ENCODE data around the gene CORO2B.
A peak's percentile ranks its signal among the peaks of the same experiment; 100 is the strongest.

Gene CORO2B

DNA sequence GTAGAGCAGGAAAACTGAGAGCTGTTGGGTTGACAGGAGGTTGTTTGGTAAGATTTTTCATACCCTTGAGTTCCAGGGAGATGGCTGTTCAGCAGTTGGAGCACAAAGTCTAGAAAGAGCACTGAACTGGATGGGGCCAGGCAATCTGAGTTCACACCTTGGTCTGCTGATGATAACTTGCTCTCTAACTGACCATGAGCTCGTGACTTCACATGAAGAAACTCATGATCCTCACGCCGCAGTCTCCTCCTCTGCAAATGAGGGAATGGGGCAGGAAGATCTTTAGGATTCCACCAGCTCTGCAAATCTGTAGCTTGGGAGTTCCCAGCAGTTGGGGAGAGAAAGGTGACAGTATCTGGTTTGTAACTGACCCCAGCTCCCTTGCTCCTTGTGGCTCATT lies 33.7 kb downstream of the CORO2B start:
- no peak for DNase-seq

DNA sequence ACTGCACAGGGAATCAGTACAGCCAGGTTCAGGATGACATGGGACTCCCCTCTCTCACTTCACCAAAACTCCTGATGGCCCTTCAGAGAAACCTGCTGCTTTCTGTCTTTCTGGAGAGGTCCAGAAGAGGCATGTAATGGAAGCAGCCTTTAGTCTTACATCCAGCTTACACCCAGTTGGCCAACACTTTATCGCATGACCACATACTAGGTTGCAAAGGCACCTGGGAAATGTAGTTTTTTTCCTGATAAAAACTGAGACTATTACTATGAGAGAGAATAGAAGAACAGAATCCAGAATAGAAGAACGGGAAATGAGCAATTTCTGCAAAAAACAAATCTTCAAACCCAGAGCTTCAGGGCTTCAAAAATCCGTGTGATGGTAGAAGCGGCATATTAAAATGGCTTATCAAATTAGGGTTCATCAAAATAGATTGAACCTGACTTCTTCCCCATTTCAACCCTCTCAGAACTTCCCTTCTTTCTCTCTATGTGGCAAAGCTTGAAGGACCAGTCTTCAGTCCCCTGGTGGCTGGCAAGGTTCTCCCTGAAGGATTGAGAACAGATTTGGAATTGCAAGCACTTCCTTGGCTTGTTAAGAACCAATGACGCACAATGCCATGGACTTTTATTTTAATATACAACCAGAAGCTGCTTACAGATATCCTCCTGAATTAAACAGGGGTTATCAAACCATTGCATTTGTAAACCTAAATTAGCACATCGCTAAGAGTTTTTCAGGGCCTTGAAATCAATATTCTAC lies 34.4 kb downstream of the CORO2B start:
- DNase-seq = no peak

DNA sequence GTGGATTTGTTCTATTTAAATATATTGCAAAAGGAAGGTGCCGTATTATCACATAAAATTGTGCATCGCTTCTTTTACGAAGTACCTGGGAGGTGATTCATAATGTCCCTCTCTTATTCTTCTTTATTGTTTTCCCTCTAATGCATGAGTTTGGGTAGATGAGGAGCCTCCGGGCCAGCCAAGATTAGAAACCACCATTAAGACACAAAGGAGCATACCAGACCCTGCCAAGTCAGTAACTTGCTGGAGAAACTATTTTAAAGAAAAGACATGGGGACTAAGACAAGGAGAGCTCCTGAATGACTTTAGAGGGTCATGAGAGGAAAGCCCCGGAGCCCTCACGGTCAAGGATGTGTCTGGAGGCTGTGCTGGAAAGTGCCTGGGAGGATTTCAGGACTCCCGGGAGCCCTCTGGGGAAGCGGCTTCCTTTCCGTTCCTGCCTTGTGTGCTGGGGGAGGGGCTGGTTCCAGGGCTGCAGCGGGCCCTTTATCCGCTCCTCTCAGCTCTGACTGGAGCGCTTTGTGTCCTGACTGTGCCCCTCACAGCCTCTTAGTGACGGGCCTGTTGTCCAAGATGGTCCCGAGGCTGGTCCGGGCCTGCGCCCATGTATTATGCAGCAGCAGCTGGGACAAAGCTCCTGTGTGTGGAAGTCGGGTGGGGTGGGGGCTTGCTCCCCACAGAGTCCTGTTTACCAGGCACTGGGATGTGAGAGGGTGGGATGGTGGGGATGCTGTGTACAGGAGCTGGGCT lies 35.7 kb downstream of the CORO2B start:
- no peak for DNase-seq

DNA sequence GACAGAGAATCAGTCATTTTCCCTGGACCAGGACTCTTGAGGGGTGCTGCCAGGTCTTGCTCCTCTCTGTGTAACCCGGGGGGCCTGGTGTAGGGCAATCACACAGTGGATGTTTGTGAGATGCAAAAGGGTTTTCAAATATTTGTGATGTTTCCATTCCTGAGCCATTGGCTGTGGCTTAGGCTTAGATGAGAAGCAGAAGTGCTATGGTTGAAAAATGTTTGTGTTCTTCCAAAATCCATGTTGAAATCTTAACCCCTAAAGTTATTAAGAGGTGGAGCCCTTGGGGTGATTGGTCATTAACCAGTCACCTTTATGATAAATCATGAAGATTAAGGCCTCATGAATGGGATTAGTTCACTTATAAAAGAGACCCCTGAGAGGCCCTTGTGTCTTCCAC lies 36.5 kb downstream of the CORO2B start:
- no peak for DNase-seq

DNA sequence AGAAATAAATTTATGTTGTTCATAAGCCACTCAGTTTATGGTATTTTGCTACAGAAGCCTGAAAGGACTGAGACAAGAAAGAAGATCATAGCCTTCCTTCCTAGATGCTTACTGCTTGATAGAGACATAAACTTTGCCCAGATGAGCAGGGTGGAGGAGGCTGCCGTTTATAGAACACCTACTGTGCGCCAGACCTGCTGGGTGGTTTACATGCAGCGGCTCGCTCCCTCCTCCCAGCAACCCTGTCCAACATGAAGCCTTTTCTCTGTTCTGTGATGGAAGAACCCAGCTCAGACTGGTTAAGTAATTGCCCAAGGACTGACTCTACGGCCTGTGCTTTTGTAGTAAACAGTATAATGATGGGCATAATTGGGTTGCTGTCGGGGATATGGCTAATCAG lies 37.0 kb downstream of the CORO2B start:
- DNase-seq = no peak

DNA sequence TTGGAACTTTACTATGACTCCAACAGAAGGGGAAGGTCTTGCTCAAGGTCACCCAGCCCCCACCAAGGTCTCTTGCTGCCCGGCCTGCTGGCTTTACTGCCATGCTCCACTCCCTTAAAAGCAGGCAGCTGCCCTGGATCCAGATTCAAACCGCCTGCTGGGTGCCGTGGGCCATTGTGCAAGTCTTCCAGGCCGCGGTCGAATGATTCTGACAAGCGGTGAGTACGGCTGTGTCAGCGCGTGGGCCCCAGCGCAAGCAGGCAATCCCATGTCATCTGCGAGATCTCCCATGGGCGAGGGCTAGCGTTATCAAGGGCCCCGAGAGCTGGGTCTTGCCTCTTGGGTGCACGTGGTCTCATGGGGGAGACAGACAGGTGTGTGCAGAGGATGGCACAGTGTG lies 37.6 kb downstream of the CORO2B start:
- DNase-seq = no peak

DNA sequence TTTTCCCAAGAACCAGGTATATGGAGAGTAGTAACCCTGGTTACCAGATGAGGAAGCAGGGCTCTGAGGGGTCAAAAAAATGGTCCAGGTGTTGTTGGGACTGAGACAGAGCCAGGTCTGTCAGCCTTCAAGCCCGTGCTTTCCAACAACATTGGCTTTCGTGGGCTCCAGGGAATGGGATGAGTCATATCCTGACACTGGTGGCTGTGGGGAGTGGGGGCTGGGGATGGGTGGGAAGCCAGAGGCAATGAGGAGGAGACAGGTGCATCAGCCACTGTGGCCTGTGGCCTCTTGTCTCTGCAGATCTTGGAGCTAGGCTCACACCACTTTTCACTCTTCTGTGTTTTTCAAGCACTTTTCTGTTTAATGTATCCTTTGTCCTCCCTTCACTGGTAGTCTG lies 38.2 kb downstream of the CORO2B start:
- no peak for DNase-seq

DNA sequence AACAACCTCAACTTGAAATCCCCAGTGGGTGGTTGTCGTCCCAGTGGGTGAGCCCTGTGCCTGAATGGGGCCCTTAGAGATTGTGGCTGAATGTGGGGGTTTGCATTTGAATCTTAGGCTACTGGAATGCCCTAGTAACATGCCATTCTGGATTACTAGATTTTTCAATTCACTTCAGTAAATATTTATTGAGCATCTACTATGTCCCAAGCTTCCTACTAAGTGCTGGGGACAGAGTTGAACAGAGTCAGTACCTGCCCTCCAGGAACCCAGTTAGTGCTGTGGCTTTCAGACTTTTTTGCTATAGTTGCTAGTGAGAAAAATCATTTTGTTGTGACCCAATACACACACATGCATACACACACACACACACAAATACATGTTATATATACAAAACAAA lies 39.0 kb downstream of the CORO2B start:
- DNase-seq = no peak

DNA sequence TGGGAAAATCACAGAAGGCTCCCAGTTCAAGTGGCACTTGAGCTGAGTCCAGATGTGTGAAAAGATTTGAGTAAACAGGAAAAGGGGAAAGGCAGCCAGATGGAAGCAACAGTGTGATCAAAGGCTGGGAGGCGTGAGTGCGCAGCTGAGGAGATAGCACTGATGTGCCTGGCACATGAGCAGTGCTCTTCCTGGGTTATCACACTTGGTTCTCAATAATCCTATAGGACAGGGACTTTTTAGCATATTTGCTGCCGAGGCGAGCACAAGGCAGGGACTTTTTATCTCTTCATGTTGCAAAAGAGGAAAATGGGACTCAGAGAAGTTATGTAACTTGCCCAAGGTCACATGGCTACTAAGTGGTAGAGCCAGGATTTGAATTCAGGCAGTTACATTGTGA lies 39.6 kb downstream of the CORO2B start:
- DNase-seq = no peak

DNA sequence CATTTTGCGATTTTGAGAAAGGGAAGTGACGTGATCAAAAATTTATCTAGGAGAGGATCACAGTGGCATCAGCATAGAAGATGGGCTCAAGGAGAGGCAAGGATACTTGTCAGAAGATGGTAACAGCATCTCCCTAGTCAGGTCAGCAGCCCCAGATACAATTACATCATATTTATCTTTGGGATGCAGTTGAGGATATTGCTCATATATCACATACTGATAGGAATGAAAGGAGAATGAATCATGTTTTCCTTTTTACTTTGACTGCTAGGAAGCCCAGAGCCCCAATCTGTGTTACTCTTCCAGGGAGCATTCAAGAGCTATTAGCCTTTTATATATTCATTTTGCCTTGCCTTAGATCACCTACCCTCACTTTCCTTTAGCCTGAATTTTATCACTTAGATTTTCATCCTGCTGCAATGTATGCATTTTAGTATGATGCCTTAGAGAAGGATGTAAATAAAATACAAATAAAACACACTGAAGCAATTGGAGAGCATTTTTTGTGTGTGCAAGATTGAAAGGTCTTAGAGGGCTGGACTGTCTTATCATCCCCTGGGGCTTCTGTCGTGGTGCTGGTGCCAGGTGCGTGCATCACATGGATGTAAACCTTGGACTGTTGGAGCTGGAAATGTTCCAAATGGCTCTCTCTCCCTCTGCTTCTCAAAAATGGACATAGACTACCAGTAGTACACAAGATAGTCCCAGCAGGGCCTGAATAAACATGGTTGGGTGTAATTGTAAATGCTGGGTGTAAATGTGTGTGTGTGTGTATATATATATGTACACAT lies 40.3 kb downstream of the CORO2B start:
- peak in 1 of 2 experiments; percentile 35 for DNase-seq

DNA sequence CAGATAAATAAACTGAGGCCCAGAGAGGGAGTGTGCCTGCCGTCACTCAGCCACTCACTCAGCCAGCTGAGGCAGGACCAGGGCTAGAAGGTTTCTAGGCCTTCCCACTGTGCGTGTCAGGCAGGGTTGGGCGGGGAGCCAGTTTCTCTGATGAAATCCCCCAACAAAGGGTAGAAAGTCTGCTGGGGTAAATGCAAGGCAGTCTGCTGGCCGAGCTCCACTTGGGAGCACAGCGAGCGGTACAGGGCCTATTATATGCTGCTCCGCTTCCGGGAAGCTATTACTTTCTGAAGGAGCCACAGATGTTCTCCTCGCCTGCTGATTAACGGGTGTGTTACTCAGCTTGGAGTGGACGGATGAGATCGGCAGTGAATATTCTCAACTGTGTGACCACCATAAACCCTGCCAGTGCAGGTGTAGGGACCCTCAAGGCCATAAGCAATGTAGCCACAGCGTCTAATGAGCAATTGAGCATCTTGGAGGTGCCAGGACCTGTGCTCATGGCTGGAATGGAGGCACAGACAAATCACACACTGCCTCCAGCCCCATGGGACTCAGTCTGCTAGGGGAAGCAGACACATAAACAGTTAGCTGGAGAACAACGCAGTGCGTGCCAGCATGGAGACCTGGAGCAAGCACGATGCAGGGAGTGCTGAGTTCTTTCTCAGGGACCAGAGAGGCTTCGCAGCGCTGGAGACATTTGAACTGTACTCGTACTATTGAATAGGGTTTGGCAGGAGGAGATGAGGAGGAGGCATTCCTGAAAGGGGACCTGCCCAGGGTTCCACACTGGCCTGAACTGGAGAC lies 42.1 kb downstream of the CORO2B start:
- peak; percentile 82 to 89 for DNase-seq

DNA sequence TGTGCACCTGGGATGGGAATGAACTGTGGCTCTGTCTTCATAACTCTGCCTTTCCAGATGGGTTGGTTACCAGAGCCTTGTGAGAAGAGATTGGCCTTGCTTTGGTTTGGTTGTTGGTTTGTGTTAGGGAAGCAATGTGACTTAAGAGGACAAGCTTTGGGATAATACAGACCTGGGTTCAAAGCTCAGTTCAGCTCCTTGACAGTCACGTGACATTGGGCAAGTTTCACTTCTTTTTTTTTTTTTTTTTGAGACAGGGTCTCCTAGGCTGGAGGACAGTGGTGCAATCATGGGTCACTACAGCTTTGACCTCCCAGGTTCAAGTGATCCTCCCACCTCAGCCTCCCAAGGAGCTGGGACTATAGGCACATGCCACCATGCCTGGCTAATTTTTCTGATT lies 42.7 kb downstream of the CORO2B start:
- DNase-seq = no peak

DNA sequence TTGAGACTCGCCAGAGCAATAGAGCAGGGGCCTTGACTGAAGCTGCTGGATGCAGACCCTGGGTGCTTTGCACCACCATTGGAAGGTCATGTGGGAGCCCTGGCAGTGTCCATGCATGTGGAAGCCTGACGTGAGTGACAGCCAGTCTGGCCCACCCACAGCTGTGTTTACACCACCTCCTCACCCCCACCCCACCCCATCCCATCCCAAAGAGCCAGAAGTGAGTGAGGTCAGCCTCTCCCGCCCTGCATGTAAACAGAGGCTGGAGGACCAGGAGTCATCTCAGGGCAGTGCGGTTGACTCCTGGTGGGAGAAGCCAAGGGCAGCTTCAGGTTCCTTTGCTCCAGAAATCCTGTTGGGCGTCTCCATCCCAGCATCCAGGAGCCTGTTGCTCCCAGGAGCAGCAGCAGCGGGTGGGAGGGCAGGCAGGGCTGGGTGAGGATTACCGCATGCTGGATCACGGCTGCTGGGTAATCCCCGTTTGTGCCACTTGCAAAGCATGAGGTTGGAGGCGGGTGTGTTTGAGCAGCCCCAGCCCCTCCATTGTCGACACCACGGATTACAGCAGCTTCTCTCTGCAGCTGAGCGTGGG lies 44.6 kb downstream of the CORO2B start:
- DNase-seq = no peak

DNA sequence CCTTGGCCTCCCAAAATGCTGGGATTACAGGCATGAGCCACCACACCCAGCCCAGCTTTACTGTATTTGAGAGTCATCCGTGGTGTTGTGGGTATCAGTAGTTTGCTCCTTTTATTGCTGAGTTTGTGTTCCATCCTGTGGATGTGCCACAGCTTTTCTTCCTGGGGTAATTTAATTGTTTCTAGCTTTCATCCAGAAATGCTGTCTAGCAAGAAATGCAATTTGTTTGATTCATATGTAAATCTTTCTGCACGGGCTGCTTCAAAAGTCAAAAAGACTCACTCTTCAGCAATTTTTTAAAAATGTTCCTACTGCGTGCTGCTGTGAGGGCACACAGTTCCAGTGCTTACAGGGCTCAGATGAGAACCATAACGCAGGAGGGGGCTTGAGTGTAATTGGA lies 47.1 kb downstream of the CORO2B start:
- no peak for DNase-seq

DNA sequence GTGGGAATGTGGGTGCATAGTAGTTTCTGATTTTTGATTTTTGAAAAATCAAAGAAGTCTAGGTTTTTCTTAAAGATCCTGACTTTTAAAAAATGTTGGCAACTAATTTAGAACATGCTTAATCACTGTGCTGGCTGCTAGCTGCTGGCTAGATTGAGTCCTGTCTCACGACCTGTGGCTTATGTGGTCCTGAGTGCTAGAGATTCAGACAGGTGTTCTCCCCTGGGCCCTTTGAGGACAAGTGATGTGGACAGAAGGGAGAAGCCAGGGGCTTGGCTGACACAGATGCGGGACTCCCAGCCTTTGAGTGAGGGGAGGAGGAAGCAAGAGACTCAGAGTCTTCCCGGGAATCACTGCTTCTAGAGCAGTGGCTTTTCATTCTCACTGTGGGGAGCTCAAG lies 47.5 kb downstream of the CORO2B start:
- no peak for DNase-seq

DNA sequence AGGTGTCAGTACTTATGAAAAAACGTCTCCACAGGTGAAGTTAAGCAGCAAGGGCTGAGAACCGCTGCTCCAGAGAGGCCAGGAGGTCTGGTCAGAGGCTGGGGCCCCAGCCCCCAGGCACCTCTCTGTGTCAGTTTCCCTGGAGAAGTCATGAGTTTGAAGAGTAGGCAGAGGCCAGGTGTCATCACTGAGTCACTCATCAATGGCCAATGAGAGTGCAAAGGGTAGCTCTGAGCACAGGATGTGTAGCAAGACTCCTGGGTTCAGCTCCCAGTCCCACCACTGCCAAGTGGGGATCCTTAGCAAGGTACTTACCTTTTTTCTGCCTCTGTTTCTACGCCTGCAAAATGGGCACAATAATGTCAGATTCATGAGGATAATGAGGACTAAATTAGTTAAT lies 47.9 kb downstream of the CORO2B start:
- no peak for DNase-seq

DNA sequence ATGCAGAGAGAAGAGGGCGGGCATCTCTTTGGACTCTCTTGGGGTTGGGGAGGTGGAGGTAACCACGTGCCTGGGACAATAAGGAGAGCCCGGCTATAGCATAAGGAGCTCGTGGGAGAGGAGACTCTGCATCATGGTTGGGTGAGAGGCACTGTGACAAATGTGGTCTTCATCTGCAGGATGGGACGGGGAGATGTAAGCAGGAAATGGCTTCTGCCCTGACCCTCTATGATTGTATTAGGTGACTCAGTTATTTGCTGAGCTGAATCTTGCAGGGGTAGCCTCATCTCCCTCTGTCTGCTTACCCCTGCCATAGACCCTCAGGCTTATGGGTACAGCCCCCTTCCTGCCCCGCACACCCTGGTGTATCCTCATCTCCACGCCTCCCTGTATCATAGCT lies 48.7 kb downstream of the CORO2B start:
- DNase-seq = no peak

DNA sequence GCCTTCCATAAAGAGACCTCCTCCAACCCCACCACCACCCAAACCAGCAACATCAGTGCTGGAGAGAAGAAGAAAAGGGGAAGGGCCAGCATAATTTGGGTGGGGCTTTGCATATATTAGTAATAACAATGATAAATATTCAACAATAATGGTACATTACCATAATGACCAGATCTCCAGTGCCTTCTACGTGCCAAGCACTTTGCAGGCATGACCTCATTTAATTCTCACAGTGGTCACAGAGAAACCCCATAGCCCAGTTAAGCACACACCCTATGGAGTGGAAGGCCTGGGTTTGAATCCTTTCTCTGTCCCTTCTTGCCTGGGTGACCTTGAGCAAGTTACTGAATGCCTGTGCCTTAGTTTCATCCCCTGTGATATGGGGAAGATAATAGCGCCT lies 49.2 kb downstream of the CORO2B start:
- DNase-seq = no peak

DNA sequence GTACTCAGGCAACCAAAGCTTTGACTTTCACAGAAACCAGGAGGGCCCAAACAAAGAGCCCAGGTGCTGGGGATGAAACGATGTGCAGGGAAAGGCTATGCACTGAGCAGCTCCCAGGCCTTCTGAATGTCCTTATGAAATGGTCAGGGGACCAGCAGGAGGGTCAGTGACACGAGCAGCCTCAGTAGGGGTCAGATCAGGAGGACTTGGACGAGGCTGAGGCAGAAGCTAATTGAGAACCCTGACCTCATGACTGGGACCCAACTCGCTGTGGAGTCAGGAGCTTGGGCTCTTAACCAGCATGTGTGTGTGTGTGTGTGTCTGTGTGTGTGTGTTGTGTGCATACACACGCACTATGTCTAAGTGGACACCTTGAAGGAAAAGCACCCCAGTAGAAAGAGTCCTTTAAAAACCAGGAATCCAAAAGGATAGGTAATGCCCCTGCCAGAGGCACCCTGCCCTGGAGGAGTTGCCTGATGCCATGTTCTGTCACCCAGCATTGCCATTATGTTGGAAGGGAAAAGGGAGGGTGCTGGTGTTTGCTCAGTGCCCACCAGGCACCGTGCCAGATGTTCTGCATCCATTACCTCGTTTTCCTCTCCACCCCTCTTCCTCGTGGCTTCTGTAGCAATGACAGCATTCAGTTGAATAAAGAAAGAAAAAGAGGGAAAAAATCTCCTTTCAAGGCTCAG lies 50.9 kb downstream of the CORO2B start:
- no peak for DNase-seq

DNA sequence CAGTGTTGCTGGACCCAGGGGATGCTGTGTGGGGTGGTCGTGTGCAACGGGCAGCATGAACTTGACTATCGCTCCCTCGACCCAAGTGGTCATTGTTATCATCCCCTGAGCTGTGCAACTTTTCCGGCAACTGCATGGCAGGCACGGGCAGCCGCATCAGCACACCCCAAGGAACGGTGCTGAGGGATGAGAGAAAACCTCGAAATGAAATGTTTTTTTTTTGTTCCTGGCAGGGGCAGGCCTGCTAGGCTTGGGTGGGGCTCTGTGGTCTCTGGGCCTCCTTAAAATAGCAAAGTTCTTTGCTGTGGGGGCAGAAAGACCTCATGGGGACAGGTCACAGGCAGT lies 51.4 kb downstream of the CORO2B start:
- no peak for DNase-seq

DNA sequence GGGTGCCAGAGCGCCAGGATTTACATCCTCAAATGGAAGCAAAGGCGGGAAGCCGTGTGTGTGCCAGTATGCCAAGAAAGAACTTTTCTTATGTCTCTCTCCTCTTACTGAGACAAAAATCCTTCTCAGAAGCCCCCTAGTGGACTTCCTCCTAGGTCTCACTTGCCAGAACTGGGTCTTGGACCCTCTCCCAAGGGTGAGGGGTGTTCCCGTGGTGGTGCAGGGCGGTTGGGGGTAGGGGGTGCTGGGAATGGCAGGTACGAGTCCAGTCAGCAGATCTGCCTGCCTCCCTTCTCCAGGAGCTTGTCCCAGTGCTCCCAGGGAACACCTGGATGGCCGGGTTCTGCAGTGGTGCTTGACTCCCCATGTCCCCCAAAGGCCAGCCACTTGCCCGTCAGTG lies 52.0 kb downstream of the CORO2B start:
- DNase-seq = no peak

DNA sequence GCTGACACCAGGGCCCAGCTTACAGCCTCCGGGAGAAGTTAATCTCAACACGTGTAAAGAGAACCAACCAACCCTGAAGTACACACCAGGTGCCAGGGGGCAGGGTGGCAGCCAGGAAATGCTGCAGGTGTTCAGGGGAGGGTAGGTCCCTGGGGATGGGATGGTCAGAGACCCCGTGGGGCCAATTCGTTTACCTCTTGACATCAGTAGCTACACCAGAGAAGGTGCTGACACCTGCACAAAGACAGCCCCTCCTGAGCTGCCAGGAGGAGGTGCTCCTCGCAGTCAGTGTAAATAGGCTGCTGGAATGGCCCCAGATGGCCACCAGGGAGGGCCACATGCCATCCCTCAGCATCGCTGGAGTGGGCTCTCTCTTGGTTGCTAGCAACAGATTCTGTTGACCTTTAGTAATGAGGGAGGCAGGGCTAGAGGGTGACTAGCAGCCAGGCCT lies 52.8 kb downstream of the CORO2B start:
- no peak for DNase-seq
